Measurements from ENCODE around the gene APLP2. TPM values are rescaled to one million over a fixed set of nuclear protein-coding genes. Genes with fewer than 3 reads are reported as not detected.

APLP2 gene
- total RNA-seq, 1 donor from 2014 or later = 120 TPM

GRCh38 chr11:130054966-130055365 lies 14.7 kb upstream of the APLP2 start:
- no peak for DNase-seq (ENCODE audit: low read depth)

- DNase-seq (ENCODE audit: low read depth) = peak; percentile 40
Observed at GRCh38 chr11:130055617-130056016, 14.1 kb upstream of the APLP2 start.

- no peak for DNase-seq (ENCODE audit: low read depth)
Observed at GRCh38 chr11:130061017-130061416, 8.7 kb upstream of the APLP2 start.

GRCh38 chr11:130062026-130062425 lies 7.7 kb upstream of the APLP2 start:
- no peak for DNase-seq (ENCODE audit: low read depth)

- no peak for DNase-seq (ENCODE audit: low read depth)
Observed at GRCh38 chr11:130063451-130063850, 6.2 kb upstream of the APLP2 start.

- no peak for DNase-seq (ENCODE audit: low read depth)
Observed at GRCh38 chr11:130064596-130064995, 5.1 kb upstream of the APLP2 start.

GRCh38 chr11:130066338-130066737 lies 3.4 kb upstream of the APLP2 start:
- no peak for DNase-seq (ENCODE audit: low read depth)

- DNase-seq (ENCODE audit: low read depth) = no peak
Observed at GRCh38 chr11:130068546-130068985, 1.1 kb upstream of the APLP2 start.

- peak; percentile 85 for DNase-seq (ENCODE audit: low read depth)
Observed at GRCh38 chr11:130068986-130069658, 572 bp upstream of the APLP2 start.

- peak; percentile 33 for DNase-seq (ENCODE audit: low read depth)
Observed at GRCh38 chr11:130070109-130070845, 583 bp downstream of the APLP2 start.

- peak; percentile 22 for DNase-seq (ENCODE audit: low read depth)
Observed at GRCh38 chr11:130070846-130071200, 1.1 kb downstream of the APLP2 start.

- DNase-seq (ENCODE audit: low read depth) = no peak
Observed at GRCh38 chr11:130071211-130071712, 1.6 kb downstream of the APLP2 start.

GRCh38 chr11:130074736-130075135 lies 5.0 kb downstream of the APLP2 start:
- DNase-seq (ENCODE audit: low read depth) = no peak

GRCh38 chr11:130076778-130077481 lies 7.2 kb downstream of the APLP2 start:
- DNase-seq (ENCODE audit: low read depth) = no peak

GRCh38 chr11:130077671-130078070 lies 8.0 kb downstream of the APLP2 start:
- no peak for DNase-seq (ENCODE audit: low read depth)

GRCh38 chr11:130078080-130078479 lies 8.4 kb downstream of the APLP2 start:
- no peak for DNase-seq (ENCODE audit: low read depth)

- DNase-seq (ENCODE audit: low read depth) = no peak
Observed at GRCh38 chr11:130085671-130086290, 16.1 kb downstream of the APLP2 start.

GRCh38 chr11:130086669-130087068 lies 17.0 kb downstream of the APLP2 start:
- no peak for DNase-seq (ENCODE audit: low read depth)

- DNase-seq (ENCODE audit: low read depth) = no peak
Observed at GRCh38 chr11:130087294-130087926, 17.7 kb downstream of the APLP2 start.

GRCh38 chr11:130088217-130088616 lies 18.5 kb downstream of the APLP2 start:
- DNase-seq (ENCODE audit: low read depth) = no peak
